Astrocyte (in vitro differentiated cells and primary cell): ENCODE measurements around the gene RASL11A. TPM values are rescaled to one million over a fixed set of nuclear protein-coding genes. Genes with fewer than 3 reads are reported as not detected.

ENCODE experiments used
- DNase-seq: peaks from one replicate; pipeline ENCODE4 v3.0.0-alpha.2; 2010; ENCODE audit warnings: low read depth
- FAIRE-seq: peaks from 2 replicates; lab custom pipeline; 2011; peaks lifted over from hg19 to GRCh38; lab: Jason Lieb, UNC
- H2AFZ ChIP-seq: 2 replicates; pipeline ENCODE4 v1.6.0; 2012; ENCODE audit warnings: low read depth, low read length, inconsistent platforms
- H3K27ac ChIP-seq: 2 replicates; pipeline ENCODE4 v1.5.1; 2011; ENCODE audit warnings: low read depth, low read length, inconsistent platforms
- H3K27me3 ChIP-seq: 2 replicates; pipeline ENCODE4 v1.6.0; 2011; ENCODE audit warnings: low read length, inconsistent platforms; ENCODE audit not compliant: insufficient read depth
- H3K36me3 ChIP-seq: 2 replicates; pipeline ENCODE4 v1.5.1; 2011; ENCODE audit warnings: low read length, inconsistent platforms; ENCODE audit not compliant: insufficient read depth
- H3K4me1 ChIP-seq: 2 replicates; pipeline ENCODE4 v1.5.1; 2011; ENCODE audit warnings: low read length, inconsistent platforms; ENCODE audit not compliant: insufficient read depth
- H3K4me2 ChIP-seq: 2 replicates; pipeline ENCODE4 v1.6.0; 2012; ENCODE audit warnings: low read length, inconsistent platforms
- H3K4me3 ChIP-seq: 2 replicates; pipeline ENCODE4 v1.5.1; 2011; ENCODE audit warnings: low read depth, mild to moderate bottlenecking, low read length, inconsistent platforms; ENCODE audit not compliant: insufficient read depth
- H3K79me2 ChIP-seq: 2 replicates; pipeline ENCODE4 v1.6.0; 2012; ENCODE audit warnings: mild to moderate bottlenecking, low read length, inconsistent platforms; ENCODE audit not compliant: insufficient read depth
- H3K9ac ChIP-seq: 2 replicates; pipeline ENCODE4 v1.6.0; 2012; ENCODE audit warnings: mild to moderate bottlenecking, low read length, inconsistent platforms
- H3K9me3 ChIP-seq: 2 replicates; pipeline ENCODE4 v1.5.1; 2012; ENCODE audit warnings: low read depth, mild to moderate bottlenecking, low read length, inconsistent platforms; ENCODE audit not compliant: insufficient read depth
- H4K20me1 ChIP-seq: 2 replicates; pipeline ENCODE4 v1.6.0; 2012; ENCODE audit warnings: low read length, inconsistent platforms; ENCODE audit not compliant: insufficient read depth
- H3K27ac Mint-ChIP-seq: one replicate; pipeline ENCODE4 v1.8.0; 2021; ENCODE audit warnings: mild to moderate bottlenecking, mixed read lengths; ENCODE audit not compliant: unreplicated experiment
- H3K27me3 Mint-ChIP-seq: one replicate; pipeline ENCODE4 v1.8.0; 2021; ENCODE audit warnings: low read depth, mixed read lengths; ENCODE audit not compliant: unreplicated experiment
- H3K36me3 Mint-ChIP-seq: one replicate; pipeline ENCODE4 v1.8.0; 2021; ENCODE audit warnings: low read depth, mixed read lengths; ENCODE audit not compliant: unreplicated experiment
- H3K4me1 Mint-ChIP-seq: one replicate; pipeline ENCODE4 v1.8.0; 2021; ENCODE audit warnings: low read depth, mixed read lengths; ENCODE audit not compliant: unreplicated experiment
- H3K4me3 Mint-ChIP-seq: one replicate; pipeline ENCODE4 v1.8.0; 2021; ENCODE audit warnings: mild to moderate bottlenecking, moderate library complexity, mixed read lengths; ENCODE audit not compliant: unreplicated experiment
- H3K9me3 Mint-ChIP-seq: one replicate; pipeline ENCODE4 v1.8.0; 2021; ENCODE audit warnings: mild to moderate bottlenecking, mixed read lengths; ENCODE audit not compliant: unreplicated experiment
- CTCF ChIP-seq: IDR thresholded peaks from 2 replicates; pipeline ENCODE4 v1.5.1; 2011; ENCODE audit warnings: low read depth, mild to moderate bottlenecking, inconsistent platforms, low read length, moderate library complexity; ENCODE audit not compliant: insufficient read depth
- EZH2 ChIP-seq: IDR thresholded peaks from 2 replicates; pipeline ENCODE4 v1.6.1; 2012; ENCODE audit warnings: mild to moderate bottlenecking, low read length, inconsistent platforms; ENCODE audit not compliant: insufficient read depth
- total RNA-seq: library from RNA; stranded (reverse); gene quantifications from 2 replicates; pipeline ENCODE4 v1.2.1, GENCODE V29; 2021

The RASL11A gene
- total RNA-seq, 1 donor from 2014 or later, result 2.2 TPM

DNA sequence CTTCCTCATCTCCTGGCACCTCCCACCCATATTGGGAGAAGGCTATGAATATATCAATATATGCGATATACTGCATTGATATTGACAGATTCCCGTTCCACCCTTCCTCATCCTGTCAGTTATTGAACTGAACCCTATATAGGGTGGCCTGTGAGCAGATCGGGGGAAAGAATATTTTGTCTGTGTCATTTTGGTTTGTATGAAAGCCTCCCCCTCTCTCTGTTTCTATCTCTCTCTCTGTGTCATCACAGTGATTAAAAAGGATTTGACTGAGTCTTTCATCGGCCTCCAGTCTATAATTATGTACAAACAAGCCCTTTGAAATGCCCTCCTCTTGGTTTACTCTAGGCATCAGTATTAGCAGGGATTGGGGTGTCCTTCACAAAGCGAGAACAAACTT is 35.7 kb downstream of the RASL11A start:
- Mint-ChIP-seq H3K36me3 (no peaks in the 10 kb centered on the region), H3K27ac (no peak overlapping the region), H3K4me3 (no peak overlapping the region), H3K27me3 (peaks cover 6% of the 10 kb centered on the region), H3K4me1 (peaks cover 2% of the 10 kb centered on the region), H3K9me3 (peaks cover 2% of the 10 kb centered on the region)
- Histone ChIP-seq H3K27ac (no peak overlapping the region), H3K36me3 (peaks cover 2% of the 10 kb centered on the region), H3K4me2 (no peak overlapping the region), H4K20me1 (no peaks in the 10 kb centered on the region), H3K9ac (no peak overlapping the region), H3K27me3 (peaks cover 12% of the 10 kb centered on the region), H3K4me3 (no peak overlapping the region), H3K9me3 (no peaks in the 10 kb centered on the region), H3K4me1 (no peaks in the 10 kb centered on the region), H3K79me2 (no peaks in the 10 kb centered on the region), H2AFZ (no peak overlapping the region)
- TF ChIP-seq CTCF, result no peak
- no peak for TF ChIP-seq EZH2
- no peak for DNase-seq
- FAIRE-seq, result no peak

DNA sequence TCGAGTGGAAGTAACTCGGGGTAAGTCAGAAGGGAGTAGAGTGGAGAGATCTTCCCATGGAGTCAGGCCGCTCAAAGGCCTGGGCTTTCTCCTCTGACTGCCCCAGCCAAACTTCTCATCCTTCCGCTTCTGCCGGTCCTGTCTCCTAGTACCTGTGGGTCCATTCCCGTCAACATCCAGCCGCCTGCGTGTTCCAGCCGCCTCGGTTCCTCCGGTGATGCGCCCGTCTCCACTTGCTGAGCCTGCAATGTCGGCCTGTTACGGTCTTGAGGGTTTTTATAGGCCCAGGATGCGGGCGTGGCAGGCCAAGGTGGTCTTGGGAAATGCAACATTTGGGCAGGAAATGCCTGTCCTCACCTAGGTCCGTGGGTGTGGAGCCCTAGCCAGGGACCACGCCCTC is 38.3 kb downstream of the RASL11A start:
- peaks cover 2% of the 10 kb centered on the region for H3K4me1 Mint-ChIP-seq
- H3K36me3 ChIP-seq, result peaks cover 2% of the 10 kb centered on the region
- no peak overlapping the region for H3K27ac ChIP-seq
- DNase-seq (no peak), FAIRE-seq (no peak)
- no peak overlapping the region for H3K27ac Mint-ChIP-seq
- H2AFZ ChIP-seq, result no peak overlapping the region
- H3K27me3 Mint-ChIP-seq, result peaks cover 6% of the 10 kb centered on the region
- H3K4me1 ChIP-seq, result no peaks in the 10 kb centered on the region
- H3K36me3 Mint-ChIP-seq, result no peaks in the 10 kb centered on the region
- peaks cover 11% of the 10 kb centered on the region for H3K27me3 ChIP-seq
- no peaks in the 10 kb centered on the region for H4K20me1 ChIP-seq
- H3K4me3 ChIP-seq, result no peak overlapping the region
- H3K9me3 Mint-ChIP-seq, result peaks cover 2% of the 10 kb centered on the region
- no peak overlapping the region for H3K9ac ChIP-seq
- H3K9me3 ChIP-seq, result no peaks in the 10 kb centered on the region
- H3K4me3 Mint-ChIP-seq, result no peak overlapping the region
- no peak overlapping the region for H3K4me2 ChIP-seq
- TF ChIP-seq CTCF (no peak), EZH2 (no peak)
- H3K79me2 ChIP-seq, result no peaks in the 10 kb centered on the region

DNA sequence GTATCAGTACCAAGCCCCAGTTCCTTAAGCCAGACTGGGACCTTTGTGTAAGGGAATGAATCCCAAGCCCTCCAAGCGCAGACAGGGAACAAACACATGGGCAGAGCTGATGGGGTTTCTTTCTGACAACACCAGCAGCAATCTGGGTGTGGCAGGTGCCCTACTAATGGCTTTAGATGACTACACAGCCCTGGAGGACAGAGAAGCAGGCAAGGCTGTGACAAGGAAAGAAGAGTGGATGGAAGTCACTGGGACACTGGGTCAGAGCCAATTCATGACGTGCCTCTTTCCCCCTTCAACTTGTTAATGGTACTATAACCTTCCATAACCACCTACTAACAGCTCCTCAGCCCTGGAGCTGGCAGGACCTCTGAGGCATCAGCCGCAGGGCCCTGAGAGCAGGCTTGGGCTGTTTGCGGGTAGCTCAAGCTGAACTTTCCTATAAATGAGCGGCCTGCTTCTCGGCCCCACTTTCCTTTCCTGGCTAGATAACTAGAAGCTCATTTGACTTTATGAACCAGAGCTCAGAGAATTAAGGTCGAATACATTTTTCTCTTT is 38.9 kb downstream of the RASL11A start:
- TF ChIP-seq CTCF (no peak), EZH2 (no peak)
- Histone ChIP-seq H3K4me1 (no peaks in the 10 kb centered on the region), H3K9me3 (no peaks in the 10 kb centered on the region), H3K4me2 (no peak overlapping the region), H3K27ac (no peak overlapping the region), H4K20me1 (no peaks in the 10 kb centered on the region), H2AFZ (no peak overlapping the region), H3K4me3 (no peak overlapping the region), H3K9ac (no peak overlapping the region), H3K79me2 (no peaks in the 10 kb centered on the region), H3K27me3 (peaks cover 11% of the 10 kb centered on the region), H3K36me3 (peaks cover 2% of the 10 kb centered on the region)
- FAIRE-seq (no peak), DNase-seq (no peak)
- H3K4me1 Mint-ChIP-seq, result peaks cover 2% of the 10 kb centered on the region
- H3K27ac Mint-ChIP-seq, result no peak overlapping the region
- peaks cover 2% of the 10 kb centered on the region for H3K9me3 Mint-ChIP-seq
- no peaks in the 10 kb centered on the region for H3K36me3 Mint-ChIP-seq
- H3K27me3 Mint-ChIP-seq, result peaks cover 6% of the 10 kb centered on the region
- no peak overlapping the region for H3K4me3 Mint-ChIP-seq
